HG03280 (cell line): ENCODE results near the gene LRRD1.
"Not testable (repeated sequence)": the region's sequence is repeated elsewhere in the genome, so short reads cannot be mapped to it uniquely, and the experiment has no call there.

Experiments used
- ATAC-seq: cut with Tn5 transposase; IDR thresholded peaks from one replicate; pipeline ENCODE4 v1.9.1; 2021; ENCODE audit warnings: mild to moderate bottlenecking, moderate library complexity; ENCODE audit not compliant: unreplicated experiment

The LRRD1 gene

DNA sequence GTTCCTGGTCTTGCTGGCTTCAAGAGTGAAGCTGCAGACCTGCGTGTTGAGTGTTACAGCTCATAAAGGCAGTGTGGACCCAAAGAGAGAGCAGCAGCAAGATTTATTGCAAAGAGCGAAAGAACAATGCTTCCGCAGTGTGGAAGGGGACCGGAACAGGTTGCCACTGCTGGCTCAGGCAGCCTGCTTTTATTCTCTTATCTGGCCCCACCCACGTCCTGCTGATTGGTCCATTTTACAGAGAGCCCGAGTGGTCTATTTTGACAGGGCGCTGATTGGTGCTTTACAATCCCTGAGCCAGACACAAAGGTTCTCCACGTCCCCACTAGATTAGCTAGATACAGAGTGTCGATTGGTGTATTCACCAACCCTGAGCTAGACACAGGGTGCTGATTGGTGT, 36.2 kb downstream of the LRRD1 start:
- ATAC-seq: not testable (repeated sequence)

DNA sequence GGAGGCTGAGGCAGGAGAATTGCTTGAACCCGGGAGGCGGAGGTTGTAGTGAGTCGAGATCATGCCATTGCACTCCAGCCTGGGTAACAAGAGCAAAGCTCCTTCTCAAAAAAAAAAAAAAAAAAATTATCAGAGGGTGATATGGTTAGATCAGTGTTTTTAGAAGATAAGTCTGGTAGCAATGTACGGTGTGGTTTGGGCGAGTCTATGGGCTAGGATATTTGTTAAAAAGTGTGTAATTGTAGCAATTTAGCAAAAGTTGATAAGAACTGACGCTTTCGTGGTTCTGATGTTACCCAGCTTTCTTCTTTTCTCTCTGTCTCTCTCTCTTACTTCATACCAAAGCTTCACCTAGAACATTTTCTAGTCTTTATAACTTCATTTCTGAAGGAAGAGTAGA, 37.8 kb downstream of the LRRD1 start:
- no peak for ATAC-seq

DNA sequence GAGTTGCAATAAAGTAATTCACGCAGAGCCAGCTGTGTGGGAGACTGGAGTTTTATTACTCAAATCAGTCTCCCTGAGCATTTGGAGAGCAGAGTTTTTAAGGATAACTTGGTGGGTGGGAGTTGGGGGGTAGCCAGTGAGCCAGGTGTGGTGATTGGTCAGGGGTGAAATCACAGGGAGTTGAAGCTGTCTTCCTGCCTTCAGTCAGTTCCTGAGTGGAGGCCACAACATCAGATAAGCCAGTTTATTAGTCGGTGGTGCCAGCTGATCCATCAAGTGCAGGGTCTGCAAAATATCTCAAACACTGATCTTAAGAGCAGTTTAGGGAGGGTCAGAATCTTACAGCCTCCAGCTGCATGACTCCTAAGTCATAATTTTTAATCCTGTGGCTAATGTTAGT, 41.4 kb downstream of the LRRD1 start:
- ATAC-seq: no peak

DNA sequence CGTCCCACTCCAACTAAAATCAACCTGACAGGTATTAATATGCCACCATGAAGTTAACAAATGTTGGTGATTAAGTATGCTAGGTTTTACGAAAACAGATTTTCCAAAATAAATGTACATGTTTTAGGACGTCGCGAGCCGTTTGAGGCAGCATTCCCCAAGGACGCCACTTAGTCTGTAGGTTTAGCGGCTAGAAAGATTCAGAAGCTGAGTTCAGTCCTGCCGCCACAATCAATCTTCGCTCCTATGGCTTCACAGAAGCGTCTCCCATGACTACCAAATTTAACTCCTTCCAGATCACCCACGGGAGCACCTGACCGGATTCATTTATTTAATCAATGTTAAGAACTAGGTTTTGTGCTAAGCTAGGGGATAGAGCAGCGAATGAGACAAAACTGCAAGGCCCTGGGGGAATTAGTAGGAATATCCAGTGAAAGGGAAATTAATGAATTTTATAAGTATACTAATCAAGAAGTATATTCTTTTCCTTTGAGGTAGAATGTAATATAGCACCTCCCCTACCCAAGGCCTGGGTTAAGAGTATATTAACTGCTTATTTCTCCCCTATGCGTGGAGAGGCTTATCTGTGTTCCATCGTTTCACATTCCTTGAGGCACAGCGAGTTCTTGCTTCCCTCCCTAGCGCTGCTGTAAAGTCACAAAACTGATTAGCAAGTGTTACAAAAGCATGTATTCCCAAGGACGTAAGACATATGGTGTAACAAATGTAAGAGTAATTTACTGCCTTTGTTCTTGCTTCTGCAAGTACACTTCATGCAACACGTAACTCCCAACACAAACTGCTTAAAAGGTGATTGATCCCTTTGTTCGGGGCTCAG, 43.7 kb downstream of the LRRD1 start:
- ATAC-seq: no peak

DNA sequence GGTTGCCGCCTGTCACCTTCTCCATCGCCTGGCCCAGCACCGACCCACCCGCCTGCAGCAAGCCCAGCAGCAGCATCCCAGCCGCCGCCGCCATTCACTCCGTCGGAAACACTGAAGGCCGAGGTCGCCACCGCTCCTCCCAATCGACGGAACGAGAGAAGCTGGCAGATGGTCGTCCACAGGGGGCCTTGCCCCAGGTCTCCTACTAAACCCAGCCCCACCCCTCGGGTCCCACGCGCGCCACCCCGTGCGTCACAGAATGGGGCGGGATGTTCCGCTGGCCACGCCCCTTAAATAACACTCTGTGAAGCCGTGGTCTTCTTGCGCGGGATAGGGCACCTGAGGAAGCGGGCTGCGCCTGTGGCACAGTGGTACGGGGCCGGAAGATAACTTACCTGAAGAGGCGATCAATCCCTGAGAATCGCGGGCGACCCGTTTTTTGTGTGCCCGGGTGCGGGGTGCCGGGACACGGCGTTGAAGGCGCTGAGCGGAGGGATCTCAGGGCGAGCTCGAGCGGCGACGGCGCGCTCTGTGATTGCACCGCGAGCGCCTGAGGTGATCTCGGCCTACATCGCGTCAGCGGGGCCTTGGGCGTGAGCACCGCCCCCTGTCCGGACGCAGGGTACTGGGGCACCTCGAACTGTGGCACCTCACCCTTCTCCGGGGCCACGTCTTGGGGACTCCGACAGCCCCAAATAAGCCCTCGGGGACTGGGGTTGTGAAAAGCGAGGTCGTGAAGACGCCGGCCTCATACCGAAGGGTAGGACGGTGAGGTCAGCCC, 44.5 kb downstream of the LRRD1 start, which contains the start of gene CYP51A1:
TSS of gene CYP51A1 (minus strand) at position 207 of the 781 bp plus-strand sequence. CDS start at position 94, 113 bp downstream.
- ATAC-seq: peak; percentile 87

DNA sequence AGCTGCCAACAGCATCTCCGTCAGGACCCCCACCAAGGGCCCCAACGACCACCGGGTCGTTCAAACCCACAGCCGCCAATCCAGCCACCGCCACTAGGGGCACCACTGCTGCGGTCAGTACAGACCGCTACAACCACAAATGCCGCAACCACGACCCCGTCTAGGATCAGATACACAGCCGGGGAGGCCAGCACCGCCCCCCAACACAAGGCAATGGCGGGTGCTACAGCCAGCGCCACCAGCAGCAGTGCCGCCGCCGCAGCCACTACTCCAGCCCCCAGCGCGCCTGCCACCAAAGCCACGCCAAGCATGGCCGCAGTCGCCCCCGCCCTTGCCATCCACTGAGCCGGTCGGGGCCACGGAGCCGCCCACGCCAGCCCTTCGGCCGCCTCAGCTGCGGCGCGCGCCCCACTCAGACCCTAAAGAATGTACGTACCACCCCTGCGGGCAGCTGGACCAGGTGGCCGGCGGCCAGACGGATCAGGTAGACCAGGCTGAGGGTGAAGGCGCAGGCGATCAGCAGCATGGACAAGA, 45.1 kb downstream of the LRRD1 start:
- peak; percentile 32 for ATAC-seq

DNA sequence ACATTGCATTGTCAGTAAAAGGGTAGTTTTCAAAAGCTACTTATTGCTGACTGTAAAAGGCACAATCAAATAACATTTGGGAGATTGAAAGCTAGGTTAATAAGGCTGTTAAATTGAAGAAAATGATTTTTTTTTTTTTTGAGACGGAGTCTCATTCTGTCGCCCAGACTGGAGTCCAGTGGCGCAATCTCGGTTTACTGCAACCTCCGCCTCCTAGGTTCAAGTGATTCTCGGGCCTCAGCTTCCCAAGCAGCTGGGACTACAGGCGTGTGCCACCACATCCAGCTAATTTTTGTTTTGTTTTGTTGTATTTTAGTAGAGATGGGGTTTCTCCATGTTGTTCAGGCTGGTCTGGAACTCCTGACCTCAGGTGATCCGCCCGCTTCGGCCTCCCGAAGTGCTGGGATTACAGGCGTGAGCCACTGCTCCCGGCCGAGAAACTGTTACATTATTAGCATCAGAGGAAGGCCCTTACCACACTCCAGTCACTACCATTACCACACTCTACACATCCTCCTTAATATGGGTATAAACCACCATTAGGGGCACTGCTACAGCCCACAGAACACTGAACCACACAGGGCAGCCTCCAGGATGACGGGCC, 45.7 kb downstream of the LRRD1 start:
- ATAC-seq: peak; percentile 14

DNA sequence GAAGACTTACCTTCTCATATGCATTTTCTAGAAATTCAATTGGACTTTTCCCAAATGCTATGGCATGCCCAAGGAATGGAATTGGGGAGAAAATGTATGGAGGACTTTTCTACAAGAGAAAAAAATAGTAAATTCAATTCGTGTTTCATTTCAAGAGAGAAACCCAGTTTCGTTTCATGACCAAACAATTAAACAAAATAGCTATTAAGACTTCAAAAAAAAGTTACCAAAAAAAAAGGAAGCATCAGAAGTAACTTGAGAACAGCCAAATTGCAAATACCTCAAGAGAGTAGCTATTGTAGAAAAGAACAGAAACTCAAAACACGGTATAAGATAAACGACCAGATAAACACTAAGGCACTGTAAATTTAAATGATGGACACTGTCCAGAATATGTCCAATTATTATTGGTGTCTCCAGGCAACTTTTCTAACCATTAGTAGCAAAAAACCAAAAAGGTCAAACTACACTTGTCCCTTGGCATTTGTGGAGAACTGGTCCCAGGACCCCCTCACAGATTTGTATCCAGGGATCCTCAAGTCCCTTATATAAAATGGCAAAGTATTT, 47.1 kb downstream of the LRRD1 start:
- no peak for ATAC-seq

DNA sequence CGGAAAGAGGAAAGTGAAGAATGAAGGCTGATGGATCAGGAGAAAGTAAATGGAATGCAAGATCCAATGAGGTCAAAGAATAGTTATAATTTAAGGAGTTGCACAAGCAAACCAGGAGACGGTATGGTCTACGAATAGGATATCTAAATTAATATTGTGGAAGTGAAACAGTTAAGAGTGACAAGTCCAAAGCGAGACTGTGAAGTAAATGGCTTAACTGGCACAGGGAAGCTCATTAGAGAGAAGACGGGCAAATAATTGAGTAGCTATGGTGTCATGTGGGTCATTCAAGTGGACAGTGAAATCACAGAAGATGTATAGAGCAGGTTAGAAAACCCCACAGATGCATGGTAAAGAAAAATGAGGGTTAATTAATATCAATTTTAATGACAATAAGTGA, 47.8 kb downstream of the LRRD1 start:
- ATAC-seq: no peak

DNA sequence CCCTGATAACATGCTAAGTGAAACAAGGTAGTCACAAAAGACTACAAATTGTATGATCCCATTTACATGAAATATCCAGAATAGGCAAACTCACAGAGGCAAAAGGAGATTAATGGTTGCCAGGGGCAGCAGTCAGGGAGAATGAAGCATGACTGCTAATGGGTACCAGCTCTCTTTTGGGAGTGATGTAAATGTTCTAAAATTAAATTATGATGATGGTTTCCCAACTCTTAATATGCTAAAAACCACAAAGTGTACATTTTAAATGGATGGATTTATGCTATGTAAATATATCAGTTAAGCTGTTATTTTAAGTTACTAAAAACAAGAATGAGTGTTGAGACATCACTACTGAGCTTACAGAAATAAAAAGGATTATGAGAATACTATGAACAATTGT, 57.3 kb downstream of the LRRD1 start:
- ATAC-seq: no peak

DNA sequence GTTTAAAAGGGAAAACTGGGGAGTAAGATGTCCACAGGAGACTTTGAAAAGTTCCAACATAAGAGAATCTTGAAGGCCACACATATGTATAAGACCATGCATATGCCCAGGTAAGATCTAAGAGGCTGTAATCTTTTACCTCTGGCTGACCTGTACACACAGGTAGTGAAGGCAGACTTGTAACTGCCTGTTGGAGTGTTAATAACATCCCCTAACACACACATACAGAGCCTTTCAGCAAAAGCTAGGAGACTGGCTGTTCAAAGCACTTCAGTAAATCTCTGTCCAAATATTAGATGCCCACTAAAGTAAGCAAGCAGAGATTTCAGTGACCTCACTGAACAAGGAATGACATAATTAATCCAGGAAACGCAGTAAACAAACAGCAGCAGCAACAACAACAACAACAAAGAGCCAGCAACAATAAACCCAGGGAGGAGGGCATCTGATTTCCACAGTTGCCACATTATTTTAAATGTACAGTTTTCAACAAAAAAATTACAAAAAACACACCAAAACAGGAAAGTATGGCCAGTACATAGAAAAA, 59.7 kb downstream of the LRRD1 start:
- ATAC-seq: no peak

DNA sequence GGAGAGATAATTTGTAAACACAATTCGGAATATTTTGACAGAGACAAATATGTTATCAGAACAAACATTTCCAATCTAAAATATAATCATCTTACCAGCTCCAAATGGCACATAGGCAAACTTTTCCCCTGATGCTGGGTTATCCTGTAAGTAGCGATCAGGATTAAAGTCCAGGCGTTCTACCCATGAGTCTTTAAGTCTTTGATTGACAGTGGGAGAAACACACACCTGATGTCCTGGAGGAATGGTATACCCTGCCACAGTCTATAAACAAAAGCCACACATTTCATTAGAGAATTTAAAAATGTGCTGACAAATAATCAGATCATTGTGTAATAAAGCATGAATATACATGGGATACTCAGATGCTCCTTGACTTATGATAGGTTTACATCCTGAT, 62.0 kb downstream of the LRRD1 start:
- ATAC-seq: no peak

DNA sequence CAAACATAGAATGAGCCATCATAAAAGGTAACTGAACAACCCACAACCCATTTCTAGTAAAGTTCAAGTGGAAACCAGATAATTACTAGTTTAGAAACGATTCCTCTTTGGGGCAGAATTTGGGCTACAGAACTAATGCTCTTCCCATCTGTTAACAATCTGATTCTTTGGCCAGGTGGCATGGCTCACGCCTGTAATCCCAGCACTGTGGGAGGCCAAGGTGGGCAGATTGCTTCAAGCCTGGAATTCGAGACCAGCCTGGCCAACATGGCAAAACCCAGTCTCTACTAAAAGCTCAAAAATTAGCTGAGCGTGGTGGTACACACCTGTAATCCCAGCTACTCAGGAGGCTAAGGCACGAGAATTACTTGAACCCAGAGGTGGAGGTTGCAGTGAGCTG, 63.1 kb downstream of the LRRD1 start:
- ATAC-seq: no peak

DNA sequence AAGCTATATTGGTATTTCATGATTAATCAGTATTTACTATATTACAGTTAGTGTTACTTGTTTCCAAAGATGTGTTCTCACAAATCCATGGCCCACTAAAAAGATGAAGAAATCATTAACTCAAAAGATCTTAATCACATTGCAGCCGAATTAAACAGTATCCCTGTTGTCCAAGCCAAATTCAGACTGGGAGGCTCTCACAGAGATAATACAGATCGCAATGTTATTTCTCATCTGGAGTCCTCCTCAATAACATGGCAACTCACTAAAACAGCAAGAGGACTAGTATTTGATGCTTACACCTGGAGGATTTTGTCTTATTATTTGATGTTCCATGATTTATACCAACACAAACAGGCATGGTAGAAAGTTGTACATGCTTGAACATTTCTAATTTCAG, 68.1 kb downstream of the LRRD1 start:
- ATAC-seq: no peak

DNA sequence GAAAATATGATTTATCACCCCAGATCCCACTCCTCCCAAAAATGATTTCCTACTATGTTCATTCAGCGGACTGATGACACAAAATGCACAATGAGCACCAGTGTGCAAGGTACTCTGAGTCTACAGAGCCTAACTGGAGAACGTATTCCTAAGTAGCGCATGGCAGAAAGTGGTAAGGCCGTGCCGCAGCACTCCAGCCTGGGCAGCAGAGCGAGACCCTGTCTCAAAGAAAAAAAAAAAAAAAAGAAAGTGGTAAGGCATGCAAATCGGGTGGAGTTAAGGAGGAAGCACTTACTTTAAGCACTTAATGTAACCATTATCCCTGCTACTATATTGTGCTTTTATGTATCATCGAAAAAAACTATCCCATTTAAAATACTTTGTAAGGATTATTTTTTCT, 70.1 kb downstream of the LRRD1 start:
- no peak for ATAC-seq

DNA sequence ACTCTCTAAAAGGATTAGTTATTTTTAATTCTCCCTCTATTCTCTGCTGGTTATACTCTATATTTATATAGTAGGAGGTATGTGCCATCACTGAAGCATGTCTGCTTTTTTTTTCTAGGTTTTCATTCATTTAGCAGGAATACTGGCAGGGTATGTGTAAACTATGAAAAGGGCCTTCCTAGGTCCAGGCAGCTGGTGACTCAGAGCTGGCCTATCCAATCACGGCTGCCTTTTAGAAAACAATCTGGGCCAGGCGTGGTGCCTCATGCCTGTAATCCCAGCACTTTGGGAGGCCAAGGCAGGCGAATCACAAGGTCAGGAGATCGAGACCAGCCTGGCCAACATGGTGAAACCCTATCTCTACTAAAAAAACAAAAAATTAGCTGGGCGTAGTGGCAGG, 76.1 kb downstream of the LRRD1 start:
- not testable (repeated sequence) for ATAC-seq

DNA sequence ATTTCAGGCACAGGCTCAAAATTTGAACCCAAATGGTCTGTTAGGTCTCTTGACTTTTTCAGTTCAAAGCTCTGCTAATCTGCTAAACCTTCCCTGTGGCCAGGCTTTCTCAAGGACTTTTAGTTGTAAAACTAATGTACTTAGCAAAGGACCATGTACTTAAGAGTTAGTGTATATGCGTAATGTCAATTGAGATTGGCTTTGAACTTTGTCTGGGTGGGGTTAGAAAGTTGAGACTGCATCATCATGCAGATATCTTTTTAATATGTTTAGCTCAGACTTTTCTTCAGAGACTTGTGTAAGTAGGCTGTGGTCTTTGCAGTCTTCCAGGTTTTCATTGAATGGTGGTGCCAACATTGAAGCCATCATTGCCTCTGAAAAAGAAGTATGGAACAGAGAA, 78.4 kb downstream of the LRRD1 start:
- ATAC-seq: no peak

DNA sequence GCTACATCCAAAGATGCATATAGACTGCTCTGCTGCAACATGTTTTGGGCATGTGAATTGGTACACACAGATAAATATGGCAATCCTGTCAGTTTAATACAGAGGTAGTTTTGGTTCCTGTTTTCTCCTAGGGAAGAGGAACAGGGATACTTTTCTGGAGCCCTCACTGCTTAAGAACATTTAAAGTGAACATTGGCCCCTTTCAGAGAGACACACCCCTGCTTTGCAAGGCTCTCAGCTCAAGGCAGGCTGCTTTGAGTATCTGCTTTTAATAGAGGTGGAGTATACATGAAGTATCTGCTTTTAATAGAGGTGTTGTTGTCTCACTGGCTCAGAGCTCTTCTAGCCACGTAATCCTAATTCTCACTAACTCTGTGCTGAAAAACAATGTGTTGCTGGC, 83.6 kb downstream of the LRRD1 start:
- no peak for ATAC-seq
